ENCODE results near the gene DAAM1.

DAAM1 gene

GRCh38 chr14:59354666-59355065 lies 166.2 kb downstream of the DAAM1 start:
- no peak for TF ChIP-seq CTCF (conservative IDR thresholded peaks at IDR 0.05)
- no peak overlapping the region for H3K27ac ChIP-seq

- no peak for TF ChIP-seq CTCF (conservative IDR thresholded peaks at IDR 0.05)
- no peak overlapping the region for H3K27ac ChIP-seq
Observed at GRCh38 chr14:59355091-59355490, 166.6 kb downstream of the DAAM1 start.

- TF ChIP-seq CTCF (conservative IDR thresholded peaks at IDR 0.05) = no peak
- no peak overlapping the region for H3K27ac ChIP-seq
Observed at GRCh38 chr14:59356312-59356711, 167.8 kb downstream of the DAAM1 start.

GRCh38 chr14:59356767-59357166 lies 168.3 kb downstream of the DAAM1 start:
- no peak overlapping the region for H3K27ac ChIP-seq
- no peak for TF ChIP-seq CTCF (conservative IDR thresholded peaks at IDR 0.05)

GRCh38 chr14:59358102-59358501 lies 169.6 kb downstream of the DAAM1 start:
- no peak for TF ChIP-seq CTCF (conservative IDR thresholded peaks at IDR 0.05)
- H3K27ac ChIP-seq = peak overlapping the region; percentile 70

- peak overlapping the region; percentile 70 for H3K27ac ChIP-seq
Observed at GRCh38 chr14:59358784-59359183, 170.3 kb downstream of the DAAM1 start.

GRCh38 chr14:59359431-59360124 lies 171.1 kb downstream of the DAAM1 start:
- H3K27ac ChIP-seq = peak overlapping the region; percentile 70

More at GRCh38 chr14:59358784-59359183, 170.3 kb downstream of the DAAM1 start:
- TF ChIP-seq CTCF (conservative IDR thresholded peaks at IDR 0.05) = no peak

More at GRCh38 chr14:59359431-59360124, 171.1 kb downstream of the DAAM1 start:
- no peak for TF ChIP-seq CTCF (conservative IDR thresholded peaks at IDR 0.05)

Data from VCaP (cell line).